Right hindlimb (tissue), 1 donor: ENCODE measurements around the gene TNRC6C.
"Not testable (repeated sequence)": the region's sequence is repeated elsewhere in the genome, so short reads cannot be mapped to it uniquely, and the experiment has no call there.

Source experiments
- DNase-seq: peaks from one replicate; pipeline ENCODE4 v3.0.0-alpha.2; 2018

Gene TNRC6C

GRCh38 chr17:78127239-78127887, 168.9 kb downstream of the TNRC6C start:
- DNase-seq, result no peak

- no peak for DNase-seq
Observed at GRCh38 chr17:78127888-78128550, 169.5 kb downstream of the TNRC6C start.

- DNase-seq, result no peak
Observed at GRCh38 chr17:78128551-78129350, 170.2 kb downstream of the TNRC6C start, which contains the start of gene TMC6. Gene TMC6, minus strand, starts transcription at chr17:78128755. Its CDS starts 1,923 bp downstream, at chr17:78126832.

- DNase-seq, result no peak
Observed at GRCh38 chr17:78129351-78130089, 171.0 kb downstream of the TNRC6C start.

GRCh38 chr17:78130090-78130436, 171.6 kb downstream of the TNRC6C start:
- DNase-seq, result no peak

GRCh38 chr17:78130437-78131101, 172.1 kb downstream of the TNRC6C start, which contains the start of gene TMC8:
Gene TMC8, plus strand, starts transcription at chr17:78130771. Its CDS starts 818 bp downstream, at chr17:78131589.
- DNase-seq, result no peak

GRCh38 chr17:78131172-78132083, 172.9 kb downstream of the TNRC6C start:
- DNase-seq, result no peak

GRCh38 chr17:78132084-78132676, 173.7 kb downstream of the TNRC6C start:
- DNase-seq, result no peak

GRCh38 chr17:78132767-78133178, 174.3 kb downstream of the TNRC6C start:
- DNase-seq, result no peak

- DNase-seq, result no peak
Observed at GRCh38 chr17:78133179-78133951, 174.9 kb downstream of the TNRC6C start.

GRCh38 chr17:78133971-78134898, 175.7 kb downstream of the TNRC6C start:
- no peak for DNase-seq

- no peak for DNase-seq
Observed at GRCh38 chr17:78134899-78135385, 176.4 kb downstream of the TNRC6C start.

GRCh38 chr17:78135858-78136500, 177.5 kb downstream of the TNRC6C start:
- no peak for DNase-seq

- no peak for DNase-seq
Observed at GRCh38 chr17:78137392-78138203, 179.1 kb downstream of the TNRC6C start.

- no peak for DNase-seq
Observed at GRCh38 chr17:78138204-78139060, 179.9 kb downstream of the TNRC6C start.

GRCh38 chr17:78139861-78140168, 181.3 kb downstream of the TNRC6C start:
- DNase-seq, result not testable (repeated sequence)
